Measurements from ENCODE around the gene PBX1.

The PBX1 gene

DNA sequence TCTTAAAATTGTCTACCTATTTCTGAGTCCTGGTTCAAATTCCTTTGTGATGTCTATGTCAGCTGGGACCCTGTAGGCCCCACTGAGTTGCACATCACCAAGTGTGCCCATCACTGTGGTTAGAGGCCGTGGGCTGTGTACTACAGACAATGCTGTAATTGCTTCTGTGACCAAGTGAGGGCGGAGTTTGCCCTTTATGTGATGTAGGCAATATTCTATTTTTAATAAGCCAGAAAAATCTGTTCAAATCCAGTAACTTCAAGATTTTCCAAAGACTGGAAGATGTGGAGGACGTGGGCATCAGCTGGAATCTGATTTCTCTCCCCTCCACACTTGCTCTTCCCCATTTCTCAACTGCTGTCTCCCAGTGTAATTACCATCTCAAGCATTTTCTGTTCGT is 215.4 kb downstream of the PBX1 start:
- Histone ChIP-seq H3K36me3 (ENCODE audit: control insufficient read depth, low read length) (no peaks in the 10 kb centered on the region), H3K4me3 (ENCODE audit: low read length) (no peak overlapping the region), H4K20me1 (ENCODE audit: control insufficient read depth, insufficient read depth, low read depth, low read length) (no peaks in the 10 kb centered on the region), H3F3A (ENCODE audit: control insufficient read depth, insufficient read depth) (no peaks in the 10 kb centered on the region), H3K9me3 (ENCODE audit: control insufficient read depth, insufficient read depth, low read length) (no peaks in the 10 kb centered on the region), H3K79me2 (ENCODE audit: control insufficient read depth, low read length) (no peaks in the 10 kb centered on the region), H3K27me3 (ENCODE audit: control insufficient read depth, low read length) (no peaks in the 10 kb centered on the region), H3K27ac (ENCODE audit: low read depth, low read length) (no peak overlapping the region), H3K4me2 (ENCODE audit: low read length) (no peak overlapping the region), H3K9me2 (replicated peaks; ENCODE audit: control insufficient read depth, low read length) (no peaks in the 10 kb centered on the region), H3K4me1 (ENCODE audit: control insufficient read depth, low read length) (no peaks in the 10 kb centered on the region)
- TF ChIP-seq EZH2phosphoT487 (IDR thresholded peaks at IDR 0.05; ENCODE audit: borderline replicate concordance, low read length): no peak
- TF ChIP-seq, protein P1, sequence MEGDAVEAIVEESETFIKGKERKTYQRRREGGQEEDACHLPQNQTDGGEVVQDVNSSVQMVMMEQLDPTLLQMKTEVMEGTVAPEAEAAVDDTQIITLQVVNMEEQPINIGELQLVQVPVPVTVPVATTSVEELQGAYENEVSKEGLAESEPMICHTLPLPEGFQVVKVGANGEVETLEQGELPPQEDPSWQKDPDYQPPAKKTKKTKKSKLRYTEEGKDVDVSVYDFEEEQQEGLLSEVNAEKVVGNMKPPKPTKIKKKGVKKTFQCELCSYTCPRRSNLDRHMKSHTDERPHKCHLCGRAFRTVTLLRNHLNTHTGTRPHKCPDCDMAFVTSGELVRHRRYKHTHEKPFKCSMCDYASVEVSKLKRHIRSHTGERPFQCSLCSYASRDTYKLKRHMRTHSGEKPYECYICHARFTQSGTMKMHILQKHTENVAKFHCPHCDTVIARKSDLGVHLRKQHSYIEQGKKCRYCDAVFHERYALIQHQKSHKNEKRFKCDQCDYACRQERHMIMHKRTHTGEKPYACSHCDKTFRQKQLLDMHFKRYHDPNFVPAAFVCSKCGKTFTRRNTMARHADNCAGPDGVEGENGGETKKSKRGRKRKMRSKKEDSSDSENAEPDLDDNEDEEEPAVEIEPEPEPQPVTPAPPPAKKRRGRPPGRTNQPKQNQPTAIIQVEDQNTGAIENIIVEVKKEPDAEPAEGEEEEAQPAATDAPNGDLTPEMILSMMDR (IDR thresholded peaks at IDR 0.05; ENCODE audit: low read depth, low read length, poor library complexity, severe bottlenecking): no peak

DNA sequence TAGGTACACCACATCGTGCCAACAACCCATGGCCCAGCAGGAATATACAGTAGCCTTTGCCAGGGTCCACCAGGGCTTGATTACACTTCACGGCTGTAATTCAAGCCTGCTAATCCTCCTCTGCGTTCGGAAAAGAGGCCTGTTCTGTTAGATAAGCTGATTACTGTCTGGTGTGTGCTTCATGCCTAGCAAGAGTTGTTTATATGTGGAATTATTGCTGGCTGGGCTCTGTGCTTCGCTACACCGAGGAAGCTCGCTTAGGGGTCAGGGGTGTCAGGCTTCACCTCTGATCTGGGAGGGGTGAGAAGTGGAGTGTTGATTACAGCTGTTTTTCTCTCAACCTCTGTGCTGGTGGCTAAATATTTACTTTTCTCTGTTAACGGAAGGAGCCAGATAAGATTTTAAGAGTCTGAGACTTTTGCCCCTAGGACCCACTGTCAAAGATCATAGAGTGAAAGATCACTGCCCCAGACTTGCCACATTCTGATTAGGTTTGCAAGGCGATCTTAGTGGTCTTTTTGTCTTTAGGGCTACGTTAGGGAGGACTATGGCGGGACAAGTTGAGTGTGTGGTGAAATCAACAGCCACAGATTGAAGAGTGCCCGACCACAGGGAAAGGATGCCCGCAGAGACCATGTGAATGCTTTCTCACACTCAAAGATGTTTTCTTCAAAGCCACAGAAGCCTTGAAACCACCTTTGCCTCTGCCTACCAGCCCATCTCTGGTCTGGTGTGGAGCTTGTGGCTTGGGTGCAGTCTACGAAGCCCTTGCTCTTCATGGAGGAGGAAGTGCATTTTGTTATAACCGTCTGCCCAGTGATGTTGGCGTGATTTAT is 216.1 kb downstream of the PBX1 start:
- H3K27ac ChIP-seq (ENCODE audit: low read depth, low read length): no peak overlapping the region
- no peaks in the 10 kb centered on the region for H3K9me3 ChIP-seq (ENCODE audit: control insufficient read depth, insufficient read depth, low read length)
- no peaks in the 10 kb centered on the region for H3K79me2 ChIP-seq (ENCODE audit: control insufficient read depth, low read length)
- H3K4me2 ChIP-seq (ENCODE audit: low read length): no peak overlapping the region
- H4K20me1 ChIP-seq (ENCODE audit: control insufficient read depth, insufficient read depth, low read depth, low read length): no peaks in the 10 kb centered on the region
- no peaks in the 10 kb centered on the region for H3K9me2 ChIP-seq (replicated peaks; ENCODE audit: control insufficient read depth, low read length)
- H3F3A ChIP-seq (ENCODE audit: control insufficient read depth, insufficient read depth): no peaks in the 10 kb centered on the region
- no peaks in the 10 kb centered on the region for H3K36me3 ChIP-seq (ENCODE audit: control insufficient read depth, low read length)
- no peaks in the 10 kb centered on the region for H3K4me1 ChIP-seq (ENCODE audit: control insufficient read depth, low read length)
- no peaks in the 10 kb centered on the region for H3K27me3 ChIP-seq (ENCODE audit: control insufficient read depth, low read length)
- no peak overlapping the region for H3K4me3 ChIP-seq (ENCODE audit: low read length)
- TF ChIP-seq, protein P1 (IDR thresholded peaks at IDR 0.05; ENCODE audit: low read depth, low read length, poor library complexity, severe bottlenecking): no peak
- TF ChIP-seq EZH2phosphoT487 (IDR thresholded peaks at IDR 0.05; ENCODE audit: borderline replicate concordance, low read length): no peak

DNA sequence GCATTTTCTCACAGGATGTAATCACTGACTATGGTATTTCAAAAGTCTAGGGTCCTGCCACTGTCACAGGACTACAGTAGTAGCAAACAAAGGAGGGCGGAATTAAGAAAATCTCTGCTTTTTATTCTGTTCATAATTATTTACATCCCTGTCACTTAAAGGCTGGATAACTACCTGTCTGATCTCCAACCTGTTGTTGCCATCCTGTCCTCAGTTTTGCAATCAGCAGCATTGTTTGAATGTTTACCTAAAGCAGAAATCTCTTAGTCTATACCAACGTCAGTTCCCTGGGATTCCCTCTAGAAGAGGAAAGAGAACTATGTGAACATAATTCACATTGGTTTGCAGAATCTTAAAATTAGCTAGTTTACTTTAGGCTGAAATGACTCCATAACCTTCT is 218.5 kb downstream of the PBX1 start:
- Histone ChIP-seq H3F3A (ENCODE audit: control insufficient read depth, insufficient read depth) (no peaks in the 10 kb centered on the region), H3K4me2 (ENCODE audit: low read length) (no peak overlapping the region), H4K20me1 (ENCODE audit: control insufficient read depth, insufficient read depth, low read depth, low read length) (no peaks in the 10 kb centered on the region), H3K27ac (ENCODE audit: low read depth, low read length) (no peak overlapping the region), H3K9me2 (replicated peaks; ENCODE audit: control insufficient read depth, low read length) (no peaks in the 10 kb centered on the region), H3K27me3 (ENCODE audit: control insufficient read depth, low read length) (no peaks in the 10 kb centered on the region), H3K79me2 (ENCODE audit: control insufficient read depth, low read length) (no peaks in the 10 kb centered on the region), H3K4me3 (ENCODE audit: low read length) (no peak overlapping the region), H3K4me1 (ENCODE audit: control insufficient read depth, low read length) (no peaks in the 10 kb centered on the region), H3K36me3 (ENCODE audit: control insufficient read depth, low read length) (no peaks in the 10 kb centered on the region), H3K9me3 (ENCODE audit: control insufficient read depth, insufficient read depth, low read length) (no peaks in the 10 kb centered on the region)
- TF ChIP-seq, protein P1 (IDR thresholded peaks at IDR 0.05; ENCODE audit: low read depth, low read length, poor library complexity, severe bottlenecking): no peak
- TF ChIP-seq EZH2phosphoT487 (IDR thresholded peaks at IDR 0.05; ENCODE audit: borderline replicate concordance, low read length): no peak

All from DOHH2 (cell line).